Measurements from ENCODE around the gene MAGI2.

Gene MAGI2

GRCh38 chr7:78718212-78718611 lies 735.3 kb downstream of the MAGI2 start:
- no peak for DNase-seq (ENCODE audit: low read depth)

GRCh38 chr7:78716876-78717275 lies 736.6 kb downstream of the MAGI2 start:
- no peak for DNase-seq (ENCODE audit: low read depth)

GRCh38 chr7:78714356-78714755 lies 739.1 kb downstream of the MAGI2 start:
- no peak for DNase-seq (ENCODE audit: low read depth)

- no peak for DNase-seq (ENCODE audit: low read depth)
Observed at GRCh38 chr7:78712111-78712510, 741.4 kb downstream of the MAGI2 start.

DNA sequence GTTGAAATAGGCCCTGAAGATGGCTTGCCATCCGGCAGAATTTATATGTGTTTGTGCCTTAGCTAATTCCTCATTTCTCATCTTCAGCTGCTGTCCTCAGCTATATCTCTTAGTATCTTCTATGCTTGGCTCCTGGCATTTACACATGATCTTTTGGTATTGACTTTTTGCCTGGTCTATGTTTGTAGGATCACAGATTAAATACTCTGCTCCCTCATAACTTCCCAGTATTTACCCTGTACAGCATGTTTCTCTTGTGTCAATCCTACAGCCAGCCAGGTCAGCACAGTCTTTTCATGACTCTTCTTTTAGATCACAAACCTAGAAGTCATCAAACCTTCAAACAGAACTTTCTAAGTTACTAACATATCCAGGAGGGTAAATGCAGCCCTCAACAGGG lies 743.8 kb downstream of the MAGI2 start:
- DNase-seq (ENCODE audit: low read depth), result no peak

DNA sequence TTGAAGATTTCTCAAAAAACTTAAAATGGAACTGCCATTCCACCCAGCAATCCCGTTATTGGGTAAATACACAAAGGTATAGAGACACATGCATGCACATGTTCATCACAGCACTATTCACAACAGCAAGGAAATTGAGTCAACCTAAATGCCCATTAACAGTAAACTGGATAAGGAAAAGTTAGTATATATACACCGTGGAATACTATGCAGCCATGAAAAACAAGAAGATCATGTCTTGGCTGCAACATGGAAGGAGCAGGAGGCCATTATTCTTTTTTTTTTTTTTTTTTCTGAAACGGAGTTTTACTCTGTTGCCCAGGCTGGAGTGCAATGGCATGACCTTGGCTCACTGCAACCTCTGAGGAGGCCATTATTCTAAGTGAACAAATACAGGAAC lies 749.0 kb downstream of the MAGI2 start:
- no peak for DNase-seq (ENCODE audit: low read depth)

DNA sequence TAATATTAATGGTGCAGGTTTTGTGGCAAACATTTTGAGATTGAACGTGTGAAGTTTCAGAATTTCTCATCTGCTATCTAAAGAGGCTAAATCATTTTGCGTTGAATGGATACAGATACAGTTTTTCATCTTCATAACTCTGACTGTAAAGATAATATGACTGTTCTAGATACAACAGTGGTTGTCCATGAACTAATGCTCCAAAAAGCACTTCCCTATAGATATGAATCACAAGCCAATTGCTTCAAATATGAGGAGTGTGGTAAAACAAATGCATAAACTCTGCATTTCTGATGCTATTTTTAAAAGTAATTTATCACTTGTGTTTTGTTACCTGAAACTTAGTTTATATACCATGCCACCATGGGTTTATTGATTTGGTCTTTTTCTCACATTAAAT lies 750.1 kb downstream of the MAGI2 start:
- no peak for DNase-seq (ENCODE audit: low read depth)

DNA sequence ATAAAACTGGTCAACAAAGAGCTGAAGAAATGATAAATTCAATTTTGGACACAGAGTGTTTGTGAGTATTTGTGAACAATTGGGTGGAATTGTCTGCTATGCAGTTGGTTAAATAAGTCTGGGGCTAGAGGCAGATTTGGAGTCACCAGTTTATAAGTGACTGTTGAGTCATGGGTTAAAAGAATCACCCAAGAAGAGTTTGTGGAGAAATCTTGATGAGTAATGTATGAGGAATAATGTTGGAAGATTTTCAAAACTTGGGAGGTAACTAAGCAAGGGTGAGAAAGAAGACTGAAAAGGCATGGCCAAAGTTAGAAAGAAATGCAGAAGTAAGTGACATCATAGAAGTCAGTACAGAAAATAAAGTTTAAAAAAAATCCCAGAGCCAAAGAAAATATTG lies 750.7 kb downstream of the MAGI2 start:
- DNase-seq (ENCODE audit: low read depth), result no peak

GRCh38 chr7:78695826-78696225 lies 757.6 kb downstream of the MAGI2 start:
- DNase-seq (ENCODE audit: low read depth), result no peak

DNA sequence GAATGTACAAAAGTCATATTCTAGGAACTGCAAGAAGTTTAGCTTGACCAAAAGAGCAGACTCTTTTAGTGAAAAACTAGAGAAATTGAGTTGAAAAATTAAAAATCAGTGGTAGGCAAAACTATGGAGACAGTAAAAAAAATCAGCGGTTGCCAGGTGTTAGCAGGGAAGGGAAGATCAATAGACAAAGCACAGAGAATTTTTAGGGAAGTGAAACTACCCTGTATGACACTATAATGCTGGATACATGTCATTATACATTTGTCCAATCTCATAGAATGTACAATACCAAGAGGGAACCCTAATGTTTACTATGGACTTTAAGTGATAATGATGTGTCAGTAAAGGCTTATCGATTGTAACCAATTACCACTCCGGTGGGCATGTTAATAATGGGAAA lies 761.9 kb downstream of the MAGI2 start:
- no peak for DNase-seq (ENCODE audit: low read depth)

- DNase-seq (ENCODE audit: low read depth), result no peak
Observed at GRCh38 chr7:78690174-78690573, 763.3 kb downstream of the MAGI2 start.

DNA sequence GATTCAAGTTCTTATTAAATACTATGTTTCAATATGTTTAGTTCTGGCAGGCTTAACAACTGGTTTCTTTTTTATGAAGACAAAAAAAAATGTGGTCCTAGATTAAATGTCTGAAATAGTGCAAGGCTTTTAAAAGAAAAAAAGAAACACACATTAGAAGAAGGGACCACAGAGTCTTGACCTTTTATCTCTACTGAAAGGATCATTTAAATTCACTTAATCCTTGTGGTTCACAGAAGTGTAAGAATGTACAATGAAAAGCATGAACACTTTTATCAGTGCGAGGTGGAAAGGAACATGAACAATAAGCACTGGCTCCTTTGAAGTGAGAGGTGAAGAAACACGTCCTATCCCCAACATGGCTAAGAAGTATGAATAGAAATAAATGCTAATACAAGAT lies 765.1 kb downstream of the MAGI2 start:
- DNase-seq (ENCODE audit: low read depth), result no peak

- DNase-seq (ENCODE audit: low read depth), result no peak
Observed at GRCh38 chr7:78686189-78686588, 767.3 kb downstream of the MAGI2 start.

- DNase-seq (ENCODE audit: low read depth), result no peak
Observed at GRCh38 chr7:78684201-78684600, 769.3 kb downstream of the MAGI2 start.

DNA sequence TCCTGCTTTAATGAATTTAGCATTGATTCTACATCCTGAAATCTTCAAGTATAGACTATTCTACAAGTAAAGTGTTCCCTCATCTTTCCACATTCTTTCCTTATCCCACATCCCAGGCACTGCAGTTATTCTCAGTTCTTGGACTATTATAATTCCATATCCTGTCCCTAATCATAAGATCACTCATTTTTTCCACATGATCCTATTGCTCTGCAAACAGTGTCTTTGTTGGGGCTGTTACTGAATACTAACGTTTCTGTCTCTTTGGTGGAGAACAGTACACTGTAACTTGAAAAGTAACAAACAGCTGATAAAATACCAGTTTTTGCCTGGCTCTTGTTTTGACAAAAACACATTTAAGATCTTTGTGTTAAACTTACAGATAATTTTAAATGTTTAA lies 769.9 kb downstream of the MAGI2 start:
- DNase-seq (ENCODE audit: low read depth), result no peak

- DNase-seq (ENCODE audit: low read depth), result no peak
Observed at GRCh38 chr7:78679112-78679876, 774.2 kb downstream of the MAGI2 start.

- no peak for DNase-seq (ENCODE audit: low read depth)
Observed at GRCh38 chr7:78677391-78677790, 776.1 kb downstream of the MAGI2 start.

DNA sequence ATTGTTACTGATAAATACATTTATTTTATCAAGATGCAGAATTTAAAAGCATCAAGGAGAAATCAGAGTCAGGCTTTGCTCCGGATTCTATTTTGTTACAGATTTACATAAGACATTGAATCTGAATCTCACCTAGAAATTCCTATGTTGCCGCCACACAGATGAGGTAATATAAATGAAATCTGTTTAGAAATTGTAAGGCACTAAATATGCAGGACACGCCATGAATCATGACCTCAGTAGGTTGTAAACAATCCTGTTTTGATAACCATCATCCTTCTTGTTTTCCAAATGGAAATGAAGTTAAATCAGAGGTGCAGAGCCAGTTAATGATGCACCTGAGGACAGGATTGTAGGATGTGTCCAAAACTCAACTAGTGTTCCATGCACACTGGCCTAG lies 778.0 kb downstream of the MAGI2 start:
- DNase-seq (ENCODE audit: low read depth), result no peak

DNA sequence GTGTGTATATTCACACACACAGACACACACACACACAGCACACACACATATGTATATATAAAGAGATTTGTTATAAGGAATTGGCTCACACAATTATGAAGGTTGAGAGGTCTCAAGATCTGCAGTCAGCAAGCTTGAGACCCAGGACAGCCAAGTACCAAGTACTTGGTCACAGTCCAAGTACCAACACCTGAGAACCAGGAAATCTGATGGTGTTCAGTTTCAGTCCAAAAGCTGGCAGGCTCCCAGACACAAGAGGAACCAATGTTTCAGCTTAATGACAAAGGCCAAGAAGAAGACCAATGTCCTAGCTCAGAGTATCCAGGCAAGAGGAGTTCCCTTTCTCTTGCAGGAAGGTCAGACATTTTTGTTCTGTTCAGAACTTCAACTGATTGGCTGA lies 780.2 kb downstream of the MAGI2 start:
- DNase-seq (ENCODE audit: low read depth), result no peak

DNA sequence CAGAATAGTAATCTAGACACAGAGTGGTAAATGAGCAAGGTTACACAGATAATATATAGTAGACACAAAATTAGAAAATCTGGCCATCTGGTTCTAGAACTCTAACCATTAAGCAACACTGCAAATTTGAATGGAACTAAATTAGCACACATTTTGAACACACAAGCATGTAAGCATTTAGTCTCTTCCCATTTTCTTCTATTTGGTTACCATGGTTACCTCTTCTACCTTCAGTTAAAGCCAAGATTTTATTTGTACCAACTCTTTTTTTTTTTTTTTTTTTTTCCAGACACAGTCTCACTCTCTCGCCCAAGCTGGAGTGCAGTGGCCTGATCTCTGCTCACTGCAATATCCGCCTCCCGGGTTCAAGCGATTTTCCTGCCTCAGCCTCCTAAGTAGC lies 790.5 kb downstream of the MAGI2 start:
- no peak for DNase-seq (ENCODE audit: low read depth)

DNA sequence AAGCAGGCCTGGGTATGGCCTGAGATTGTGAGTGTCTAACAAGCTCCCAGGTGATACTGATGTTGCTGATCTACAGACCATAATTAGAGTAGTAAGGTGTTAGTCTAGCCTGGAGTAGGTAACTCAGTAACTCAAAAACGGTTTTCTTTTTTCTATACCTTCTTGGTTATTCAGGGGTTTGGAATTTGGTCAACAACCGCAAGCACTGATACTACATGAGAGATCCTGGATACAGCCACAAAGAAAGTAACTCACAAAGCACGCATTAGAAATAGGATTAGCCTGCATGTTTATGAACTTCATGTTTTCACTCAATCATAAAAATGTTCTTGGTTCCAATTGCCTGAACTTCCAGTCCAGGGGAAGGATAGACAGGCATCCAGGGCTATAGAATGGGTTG lies 803.5 kb downstream of the MAGI2 start:
- DNase-seq (ENCODE audit: low read depth), result no peak

- no peak for DNase-seq (ENCODE audit: low read depth)
Observed at GRCh38 chr7:78649236-78649635, 804.2 kb downstream of the MAGI2 start.

- DNase-seq (ENCODE audit: low read depth), result no peak
Observed at GRCh38 chr7:78642751-78643150, 810.7 kb downstream of the MAGI2 start.

- no peak for DNase-seq (ENCODE audit: low read depth)
Observed at GRCh38 chr7:78638364-78638763, 815.1 kb downstream of the MAGI2 start.

DNA sequence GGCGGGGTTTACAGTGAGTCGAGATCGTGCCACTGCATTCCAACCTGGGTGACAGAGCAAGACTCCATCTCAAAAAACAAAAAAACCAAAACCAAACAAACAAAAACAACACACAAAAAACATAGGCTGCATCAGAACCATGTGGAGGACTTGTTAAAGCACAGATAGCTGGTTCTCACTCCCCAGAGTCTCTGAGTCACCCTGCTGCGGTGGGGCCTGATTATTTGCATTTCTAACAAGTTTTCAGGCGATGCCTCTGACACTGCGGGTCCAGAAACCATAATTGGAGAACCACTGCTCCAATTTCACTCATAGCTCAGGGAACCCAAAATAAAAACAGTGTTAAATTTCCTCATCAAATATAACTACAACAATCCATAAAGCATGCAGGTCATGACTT lies 816.7 kb downstream of the MAGI2 start:
- no peak for DNase-seq (ENCODE audit: low read depth)

All from activated gamma-delta T cell treated with anti-CD3 and anti-CD28 coated beads, Interleukin-2, amount 50 U/mL, for 16 hours (primary cell).